Ovary (tissue), 9 donors: ENCODE data around the gene COL27A1. TPM values are rescaled to one million over a fixed set of nuclear protein-coding genes. Genes with fewer than 3 reads are reported as not detected.

ENCODE experiments used
- DNase-seq, 5 donors: peaks; one replicate each; pipeline ENCODE4 v3.0.0-alpha.2; 2019 to 2020
- H3K27ac ChIP-seq, 2 donors: fragments of 200-600 bp; one replicate each; pipeline versions ENCODE4 v1.5.1 to v1.8.0; 2019 to 2022
- H3K27me3 ChIP-seq: fragments of 200-600 bp; one replicate; pipeline ENCODE4 v1.8.0; 2022
- H3K36me3 ChIP-seq: fragments of 200-600 bp; sonication (generic); one replicate; pipeline ENCODE4 v1.5.1; 2019
- H3K4me1 ChIP-seq: one replicate; pipeline ENCODE4 v1.8.1; 2013; ENCODE audit warnings: mild to moderate bottlenecking, moderate library complexity; ENCODE audit not compliant: insufficient read depth
- H3K4me3 ChIP-seq: fragments of 200-600 bp; sonication (generic); one replicate; pipeline ENCODE4 v1.5.1; 2017
- H3K9me3 ChIP-seq, 2 donors: fragments of 200-600 bp in 1 of 2; sonication (generic) in 1 of 2; one replicate each; pipeline versions ENCODE4 v1.5.1 to v1.8.1; 2013 to 2019; ENCODE audit warnings: mild to moderate bottlenecking in 1 of 2, moderate library complexity in 1 of 2
- CTCF ChIP-seq, 3 donors: fragments of 450-650 bp in 2 of 3; fragments of 200-600 bp in 1 of 3; IDR thresholded peaks; one replicate each; pipeline versions ENCODE4 v1.5.1 to v1.8.0; 2016 to 2022; ENCODE audit warnings: antibody characterized with exemption in 3 of 3, mild to moderate bottlenecking in 1 of 3
- EP300 ChIP-seq: sonication (generic); formaldehyde crosslinking; IDR thresholded peaks from one replicate; pipeline ENCODE4 v1.6.1; 2017; ENCODE audit warnings: antibody characterized with exemption
- POLR2A ChIP-seq: fragments of 450-650 bp; IDR thresholded peaks from one replicate; pipeline ENCODE4 v1.6.1; 2017; ENCODE audit warnings: antibody characterized with exemption, mild to moderate bottlenecking, moderate library complexity
- WGBS, 3 donors: extraction: QIAGEN DNeasy Blood & Tissue Kit in 1 of 3; methylation state at CpG; one replicate each; pipeline versions ENCODE4 v1.1.5 to v1.1.7; 2013 to 2017; 5-methylcytosine and 5-hydroxymethylcytosine counted together
- intact Hi-C, 4 donors: fragments of 100-400 bp; cut with DNase I; formaldehyde crosslinking; loops; one replicate each; pipeline versions ENCODE4 v1.11.0 to v1.15.1; 2022 to 2023
- polyA plus RNA-seq, 2 donors: library from polyadenylated mRNA; stranded (reverse); fragments of 200-250 nt in 1 of 2; fragments of 350-450 nt in 1 of 2; fragmentation: Illumina TruSeq in 1 of 2; extraction: RNeasy Lipid Tissue Mini Kit (QIAGEN cat#74804) in 1 of 2; gene quantifications; one replicate each; pipeline ENCODE4 v1.2.3, GENCODE V29; 2013 to 2014
- total RNA-seq, 7 donors: library from RNA; depleted of rRNA in 2 of 7; stranded (reverse); fragments of >200 nt in 2 of 7; fragmentation: NEBNext Ultra II Directional in 3 of 7; extraction: Animal tissue kit (Norgen Biotek cat#: 25700) in 3 of 7; gene quantifications; one replicate each; pipeline versions ENCODE4 v1.1.0 to v1.2.4, GENCODE V29; 2016 to 2023
- donor health status: DM: no; HTN: no; CAD: no; lungs with moderate emphysema.
- donor health status: DM: no; HTN: no; CAD: no.
- donor health status: Bipolar disorder and iron deficiency.
- donor health status: DM: yes; HTN: yes; CAD: no.
- donor health status: DM: no; HTN: no; CAD: no.
- donor health status: DM: yes; HTN: yes; CAD: no.

COL27A1 gene
- total and polyA plus RNA-seq, 9 donors: 5.2 to 91.2 (median 16.8) TPM

- Histone ChIP-seq H3K9me3 (no peaks in the 10 kb centered on the region), H3K27ac (no peak overlapping the region), H3K36me3 (no peaks in the 10 kb centered on the region), H3K4me3 (no peak overlapping the region), H3K27me3 (no peaks in the 10 kb centered on the region), H3K4me1 (no peaks in the 10 kb centered on the region)
- intact Hi-C loops: no loop called here
- DNase-seq: no peak
- WGBS, 3 donors: 73 to 75% (median 74%) methylated on average over 21 of the region's 21 CpGs
- TF ChIP-seq EP300 (no peak), CTCF (IDR thresholded peaks at IDR 0.05) (no peak), POLR2A (no peak)
Measured at GRCh38 chr9:114117996-114118830, 37.1 kb upstream of the COL27A1 start.

DNA sequence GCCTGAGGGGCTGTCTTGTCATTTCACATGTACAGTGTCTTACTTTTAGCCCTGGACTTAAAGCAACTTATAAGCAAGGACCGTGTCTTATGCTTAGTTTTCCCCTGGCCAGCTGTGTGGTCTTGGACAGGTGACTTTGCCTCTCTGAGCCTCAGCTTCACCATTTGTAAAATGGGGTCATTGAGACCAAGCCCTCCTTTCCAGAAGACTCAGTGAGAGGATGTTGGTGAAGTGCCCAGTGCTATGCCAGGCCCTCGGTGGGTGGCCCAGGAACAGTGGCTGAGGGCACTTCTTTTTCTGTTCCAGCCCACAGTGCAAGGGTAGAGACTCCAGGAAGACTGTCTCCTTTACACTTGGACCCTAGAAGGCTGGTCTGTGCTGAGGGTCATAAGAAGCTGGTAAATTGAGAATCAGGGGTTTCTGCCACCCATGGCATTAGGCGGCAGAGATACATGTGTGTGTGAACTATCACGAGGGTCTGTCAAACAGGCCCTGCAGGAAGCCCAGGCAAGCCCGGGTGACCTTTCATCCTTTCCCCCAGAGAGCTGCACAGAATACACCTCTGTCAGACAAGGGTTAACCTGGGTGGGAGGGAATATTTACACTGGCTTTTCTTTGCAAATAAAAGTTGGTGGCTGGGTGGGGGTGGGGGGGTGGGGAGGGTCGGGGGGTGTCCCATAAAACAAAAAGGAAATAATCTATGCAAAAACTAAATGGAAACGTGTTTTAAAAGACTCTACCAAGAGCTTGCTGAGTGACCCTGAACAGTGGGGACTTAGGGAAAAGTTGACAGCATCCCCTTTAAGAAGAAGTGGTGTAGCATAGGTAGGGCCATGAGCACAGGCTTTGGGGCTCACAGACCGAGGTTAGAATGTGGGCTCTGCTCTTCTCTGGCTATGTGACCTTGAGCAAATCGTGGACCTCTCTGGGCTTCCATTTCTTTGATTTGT is 35.8 kb upstream of the COL27A1 start:
- TF ChIP-seq EP300 (no peak), POLR2A (no peak), CTCF (IDR thresholded peaks at IDR 0.05) (no peak)
- H3K36me3 ChIP-seq: no peaks in the 10 kb centered on the region
- no peak overlapping the region for H3K27ac ChIP-seq
- no peaks in the 10 kb centered on the region for H3K27me3 ChIP-seq
- H3K9me3 ChIP-seq: no peaks in the 10 kb centered on the region
- DNase-seq: no peak
- no peak overlapping the region for H3K4me3 ChIP-seq
- peaks cover 2% of the 10 kb centered on the region for H3K4me1 ChIP-seq
- WGBS, 3 donors: 46 to 50% (median 47%) methylated on average over 9 of the region's 9 CpGs
- intact Hi-C loops: no loop called here

- no peak overlapping the region for H3K4me3 ChIP-seq
- TF ChIP-seq POLR2A: no peak
- no peak for TF ChIP-seq EP300
- TF ChIP-seq CTCF (IDR thresholded peaks at IDR 0.05): no peak
- H3K27me3 ChIP-seq: no peaks in the 10 kb centered on the region
- no peaks in the 10 kb centered on the region for H3K36me3 ChIP-seq
- H3K4me1 ChIP-seq: peaks cover 2% of the 10 kb centered on the region
- DNase-seq: no peak
- H3K27ac ChIP-seq: no peak overlapping the region
- 64 to 71% (median 65%) methylated on average over 4 of the region's 4 CpGs for WGBS, 3 donors
- H3K9me3 ChIP-seq: no peaks in the 10 kb centered on the region
- intact Hi-C loops: no loop called here
Measured at GRCh38 chr9:114120192-114121014, 34.9 kb upstream of the COL27A1 start.
